IMR-90 (cell line): ENCODE data around the gene CRYM.

Source experiments
- POLR2A ChIP-seq: IDR thresholded peaks from 2 replicates; pipeline ENCODE4 v1.6.1; 2012; ENCODE audit warnings: mild to moderate bottlenecking, low read depth, low read length
- RAD21 ChIP-seq: IDR thresholded peaks from 2 replicates; pipeline ENCODE4 v1.6.1; 2012; ENCODE audit warnings: low read length, improper control_type of control experiment
- SMC3 ChIP-seq: fragments of 150-350 bp; IDR thresholded peaks from 2 replicates; pipeline ENCODE4 v1.6.1; 2016; ENCODE audit warnings: low read depth, mild to moderate bottlenecking, antibody characterized with exemption, low read length, moderate library complexity
- TF ChIP-seq, protein P1 (sequence below): fragments of 150-350 bp; IDR thresholded peaks from 2 replicates; pipeline ENCODE4 v1.6.1; 2016; ENCODE audit warnings: low read depth, mild to moderate bottlenecking, low read length, moderate library complexity, borderline replicate concordance
- TF ChIP-seq, protein P2 (sequence below): conservative IDR thresholded peaks from 2 replicates; pipeline ENCODE4 v1.5.1; 2012; ENCODE audit warnings: mild to moderate bottlenecking, low read depth, low read length, improper control_type of control experiment

DNA sequence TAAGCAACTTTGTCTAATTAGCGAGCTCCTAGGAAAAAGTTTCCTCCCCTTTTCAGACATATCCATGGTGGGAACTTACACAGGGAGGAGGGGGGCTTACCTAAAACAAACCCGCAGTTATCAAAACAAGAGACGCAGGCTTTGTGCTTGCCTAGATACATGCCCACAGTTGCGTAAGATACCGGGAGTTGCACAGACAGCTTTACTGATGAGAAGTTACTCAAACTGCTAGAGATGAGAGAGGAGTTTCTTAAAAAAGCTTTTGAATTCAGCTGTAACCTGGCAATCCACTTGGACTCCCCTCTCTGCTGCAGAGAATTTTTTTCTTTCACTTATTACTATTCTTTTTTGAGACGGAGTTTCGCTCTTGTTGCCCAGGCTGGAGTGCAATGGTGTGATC, 59.9 kb downstream of the CRYM start:
- TF ChIP-seq, protein P1, sequence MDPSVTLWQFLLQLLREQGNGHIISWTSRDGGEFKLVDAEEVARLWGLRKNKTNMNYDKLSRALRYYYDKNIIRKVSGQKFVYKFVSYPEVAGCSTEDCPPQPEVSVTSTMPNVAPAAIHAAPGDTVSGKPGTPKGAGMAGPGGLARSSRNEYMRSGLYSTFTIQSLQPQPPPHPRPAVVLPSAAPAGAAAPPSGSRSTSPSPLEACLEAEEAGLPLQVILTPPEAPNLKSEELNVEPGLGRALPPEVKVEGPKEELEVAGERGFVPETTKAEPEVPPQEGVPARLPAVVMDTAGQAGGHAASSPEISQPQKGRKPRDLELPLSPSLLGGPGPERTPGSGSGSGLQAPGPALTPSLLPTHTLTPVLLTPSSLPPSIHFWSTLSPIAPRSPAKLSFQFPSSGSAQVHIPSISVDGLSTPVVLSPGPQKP, result no peak
- TF ChIP-seq SMC3 (no peak), RAD21 (no peak), POLR2A (no peak)
- TF ChIP-seq, protein P2, sequence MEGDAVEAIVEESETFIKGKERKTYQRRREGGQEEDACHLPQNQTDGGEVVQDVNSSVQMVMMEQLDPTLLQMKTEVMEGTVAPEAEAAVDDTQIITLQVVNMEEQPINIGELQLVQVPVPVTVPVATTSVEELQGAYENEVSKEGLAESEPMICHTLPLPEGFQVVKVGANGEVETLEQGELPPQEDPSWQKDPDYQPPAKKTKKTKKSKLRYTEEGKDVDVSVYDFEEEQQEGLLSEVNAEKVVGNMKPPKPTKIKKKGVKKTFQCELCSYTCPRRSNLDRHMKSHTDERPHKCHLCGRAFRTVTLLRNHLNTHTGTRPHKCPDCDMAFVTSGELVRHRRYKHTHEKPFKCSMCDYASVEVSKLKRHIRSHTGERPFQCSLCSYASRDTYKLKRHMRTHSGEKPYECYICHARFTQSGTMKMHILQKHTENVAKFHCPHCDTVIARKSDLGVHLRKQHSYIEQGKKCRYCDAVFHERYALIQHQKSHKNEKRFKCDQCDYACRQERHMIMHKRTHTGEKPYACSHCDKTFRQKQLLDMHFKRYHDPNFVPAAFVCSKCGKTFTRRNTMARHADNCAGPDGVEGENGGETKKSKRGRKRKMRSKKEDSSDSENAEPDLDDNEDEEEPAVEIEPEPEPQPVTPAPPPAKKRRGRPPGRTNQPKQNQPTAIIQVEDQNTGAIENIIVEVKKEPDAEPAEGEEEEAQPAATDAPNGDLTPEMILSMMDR, result no peak
